HAP-1 (cell line): Measurements from ENCODE around the gene RAI1.
A peak's percentile ranks its signal among the peaks of the same experiment; 100 is the strongest.
"Not testable (repeated sequence)": the region's sequence is repeated elsewhere in the genome, so short reads cannot be mapped to it uniquely, and the experiment has no call there.

Source experiments
- DNase-seq, 2 experiments: peaks; one replicate each; pipeline ENCODE4 v3.0.0-alpha.2; 2016 to 2020; ENCODE audit warnings: low spot score in 2 of 2
- H3K27me3 ChIP-seq: fragments of 250-450 bp; sonication (Bioruptor Pico); 2 replicates; pipeline ENCODE4 v1.5.1; 2020; ENCODE audit warnings: low read depth, mild to moderate bottlenecking, moderate library complexity
- H3K36me3 ChIP-seq: fragments of 250-450 bp; sonication (Bioruptor Pico); replicated peaks from 2 replicates; pipeline ENCODE4 v1.5.1; 2020; ENCODE audit warnings: mild to moderate bottlenecking
- H3K4me1 ChIP-seq: fragments of 250-450 bp; sonication (Bioruptor Pico); 2 replicates; pipeline ENCODE4 v1.5.1; 2020; ENCODE audit warnings: mild to moderate bottlenecking
- H3K4me3 ChIP-seq: fragments of 250-450 bp; sonication (Bioruptor Pico); 2 replicates; pipeline ENCODE4 v1.5.1; 2020; ENCODE audit warnings: mild to moderate bottlenecking, moderate library complexity
- H3K9me3 ChIP-seq: fragments of 250-450 bp; sonication (Bioruptor Pico); 2 replicates; pipeline ENCODE4 v1.5.1; 2020; ENCODE audit warnings: mild to moderate bottlenecking, moderate library complexity
- in situ Hi-C: fragments of 300-500 bp; cut with MboI; formaldehyde crosslinking; loops from 3 replicates; pipeline ENCODE4 v1.14.3; 2020; ENCODE audit warnings: low sequenced_read_pairs, inconsistent platforms, mixed read lengths

RAI1 gene, protein sequence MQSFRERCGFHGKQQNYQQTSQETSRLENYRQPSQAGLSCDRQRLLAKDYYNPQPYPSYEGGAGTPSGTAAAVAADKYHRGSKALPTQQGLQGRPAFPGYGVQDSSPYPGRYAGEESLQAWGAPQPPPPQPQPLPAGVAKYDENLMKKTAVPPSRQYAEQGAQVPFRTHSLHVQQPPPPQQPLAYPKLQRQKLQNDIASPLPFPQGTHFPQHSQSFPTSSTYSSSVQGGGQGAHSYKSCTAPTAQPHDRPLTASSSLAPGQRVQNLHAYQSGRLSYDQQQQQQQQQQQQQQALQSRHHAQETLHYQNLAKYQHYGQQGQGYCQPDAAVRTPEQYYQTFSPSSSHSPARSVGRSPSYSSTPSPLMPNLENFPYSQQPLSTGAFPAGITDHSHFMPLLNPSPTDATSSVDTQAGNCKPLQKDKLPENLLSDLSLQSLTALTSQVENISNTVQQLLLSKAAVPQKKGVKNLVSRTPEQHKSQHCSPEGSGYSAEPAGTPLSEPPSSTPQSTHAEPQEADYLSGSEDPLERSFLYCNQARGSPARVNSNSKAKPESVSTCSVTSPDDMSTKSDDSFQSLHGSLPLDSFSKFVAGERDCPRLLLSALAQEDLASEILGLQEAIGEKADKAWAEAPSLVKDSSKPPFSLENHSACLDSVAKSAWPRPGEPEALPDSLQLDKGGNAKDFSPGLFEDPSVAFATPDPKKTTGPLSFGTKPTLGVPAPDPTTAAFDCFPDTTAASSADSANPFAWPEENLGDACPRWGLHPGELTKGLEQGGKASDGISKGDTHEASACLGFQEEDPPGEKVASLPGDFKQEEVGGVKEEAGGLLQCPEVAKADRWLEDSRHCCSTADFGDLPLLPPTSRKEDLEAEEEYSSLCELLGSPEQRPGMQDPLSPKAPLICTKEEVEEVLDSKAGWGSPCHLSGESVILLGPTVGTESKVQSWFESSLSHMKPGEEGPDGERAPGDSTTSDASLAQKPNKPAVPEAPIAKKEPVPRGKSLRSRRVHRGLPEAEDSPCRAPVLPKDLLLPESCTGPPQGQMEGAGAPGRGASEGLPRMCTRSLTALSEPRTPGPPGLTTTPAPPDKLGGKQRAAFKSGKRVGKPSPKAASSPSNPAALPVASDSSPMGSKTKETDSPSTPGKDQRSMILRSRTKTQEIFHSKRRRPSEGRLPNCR (N-terminal part only)

DNA sequence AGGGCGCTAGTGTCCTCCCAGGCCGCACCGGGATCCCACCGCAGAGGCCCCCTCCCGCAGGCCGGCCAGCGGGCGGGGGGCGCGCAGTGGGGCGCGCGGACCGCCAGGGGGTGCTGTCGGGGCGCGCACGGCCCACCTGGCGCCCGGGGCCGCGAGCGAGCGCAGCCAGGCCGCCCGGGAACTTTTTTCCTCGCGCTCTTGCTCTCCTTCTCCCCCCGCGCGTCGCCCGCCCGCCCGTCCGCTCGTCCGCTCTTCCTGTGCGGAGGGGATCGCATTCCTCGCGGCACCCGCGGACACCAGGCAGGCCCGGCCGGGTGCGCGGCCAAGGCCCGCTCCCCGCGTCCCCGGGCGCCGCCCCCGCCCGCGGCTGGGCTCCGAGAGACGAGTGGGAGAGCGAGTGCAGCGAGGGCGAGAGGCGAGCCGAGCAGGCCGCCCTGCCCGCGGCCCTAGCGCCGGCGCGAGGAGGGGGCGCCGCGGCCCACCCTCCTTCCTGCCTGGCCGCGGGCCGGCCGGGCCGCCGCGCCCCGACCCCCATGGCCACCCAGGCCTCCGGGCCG lies at the start of gene RAI1:
Gene RAI1 (plus strand): TSS at position 272 of the 557 bp plus-strand sequence. CDS start 111,491 bp downstream, outside the sequence.
- peaks cover 6% of the 10 kb centered on the region for H3K36me3 ChIP-seq
- peak within 1 kb of the TSS; percentile 83 for H3K4me3 ChIP-seq
- peaks cover 29% of the 10 kb centered on the region for H3K4me1 ChIP-seq
- H3K27me3 ChIP-seq: no peaks in the 10 kb centered on the region
- no peaks in the 10 kb centered on the region for H3K9me3 ChIP-seq
- in situ Hi-C loops: no loop called here
- DNase-seq: peak; percentile 69 to 84

- H3K4me3 ChIP-seq, DNase-seq, in situ Hi-C loops, H3K27me3 ChIP-seq, H3K9me3 ChIP-seq, H3K36me3 ChIP-seq, H3K4me1 ChIP-seq: not testable (repeated sequence)
These were observed 48.6 kb upstream of the RAI1 start for GRCh38 chr17:17632690-17633089.

DNA sequence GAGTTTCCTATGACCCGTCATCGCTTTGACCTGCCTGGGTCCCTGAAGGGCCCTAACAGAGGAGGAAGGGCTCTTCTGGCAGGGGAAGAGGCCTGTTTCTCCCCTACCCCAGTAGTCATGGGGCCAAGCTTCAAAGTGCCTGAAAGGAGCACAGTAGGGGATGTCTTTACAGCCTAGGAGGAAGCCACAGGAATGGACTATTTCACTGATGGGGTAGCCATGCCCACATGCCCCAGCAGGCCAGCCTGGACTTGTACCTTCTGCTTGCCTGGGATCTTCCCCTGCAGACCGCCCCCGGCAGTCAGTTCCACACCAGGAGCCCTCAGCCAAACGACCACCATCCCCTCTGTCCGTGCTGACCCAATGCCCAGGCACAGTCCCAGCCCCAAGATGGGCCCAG lies 47.9 kb upstream of the RAI1 start:
- in situ Hi-C loops: no loop called here

DNA sequence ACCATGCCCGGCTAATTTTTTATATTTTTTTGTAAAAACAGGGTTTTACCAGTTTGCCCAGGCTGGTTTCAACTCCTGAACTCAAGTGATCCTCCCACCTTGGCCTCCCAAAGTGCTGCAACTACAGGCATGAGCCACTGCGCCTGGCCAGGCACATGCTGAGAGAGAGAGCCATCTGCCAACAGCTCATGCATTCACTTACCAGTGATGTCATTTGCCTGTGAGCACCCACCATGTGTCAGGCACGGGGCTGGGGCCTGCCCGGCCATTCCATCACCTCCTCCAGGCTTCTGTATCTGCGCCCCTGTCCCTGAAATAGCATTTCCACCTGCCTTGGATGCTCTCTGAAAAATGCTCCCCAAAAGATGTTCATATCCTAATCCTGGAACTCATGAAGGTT lies 46.1 kb upstream of the RAI1 start:
- no peaks in the 10 kb centered on the region for H3K36me3 ChIP-seq
- no peak overlapping the region for H3K4me3 ChIP-seq
- no peak for DNase-seq
- H3K27me3 ChIP-seq: no peaks in the 10 kb centered on the region
- in situ Hi-C loops: no loop called here
- H3K9me3 ChIP-seq: no peaks in the 10 kb centered on the region
- peaks cover 6% of the 10 kb centered on the region for H3K4me1 ChIP-seq

More for the DNA sequence above, 47.9 kb upstream of the RAI1 start:
- Histone ChIP-seq H3K36me3 (no peaks in the 10 kb centered on the region), H3K4me1 (no peaks in the 10 kb centered on the region; the same call in 1 of the 2 replicates), H3K9me3 (no peaks in the 10 kb centered on the region), H3K27me3 (no peaks in the 10 kb centered on the region), H3K4me3 (no peak overlapping the region)
- DNase-seq: no peak

DNA sequence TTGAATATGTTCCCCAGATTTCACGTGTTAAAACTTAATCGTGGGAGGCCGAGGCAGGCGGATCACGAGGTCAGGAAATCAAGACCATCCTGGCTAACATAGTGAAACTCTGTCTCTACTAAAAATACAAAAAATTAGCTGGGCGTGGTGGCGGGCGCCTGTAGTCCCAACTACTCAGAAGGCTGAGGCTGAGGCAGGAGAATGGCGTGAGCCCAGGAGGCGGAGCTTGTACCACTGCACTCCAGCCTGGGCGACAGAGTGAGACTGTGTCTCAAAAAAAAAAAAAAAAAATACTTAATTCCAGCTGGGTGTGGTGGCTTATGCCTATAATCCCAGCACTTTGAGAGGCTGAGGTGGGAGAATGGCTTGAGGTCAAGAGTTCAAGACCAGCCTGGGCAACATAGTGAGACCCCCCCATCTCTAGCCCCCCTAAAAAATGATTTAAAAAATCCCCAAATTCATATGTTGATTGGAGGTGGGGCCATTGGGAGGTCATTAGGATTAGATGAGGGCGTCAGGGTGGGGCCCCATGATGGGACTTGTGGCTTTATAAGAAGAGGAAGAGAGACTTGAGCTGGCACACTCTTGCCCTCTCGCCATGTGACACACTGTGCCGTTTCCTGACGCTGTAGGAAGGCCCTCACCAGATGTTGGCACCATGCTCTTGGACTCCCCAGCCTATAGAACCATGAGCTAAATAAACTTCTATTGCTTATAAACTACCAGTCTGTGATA lies 45.6 kb upstream of the RAI1 start:
- H3K27me3 ChIP-seq, H3K4me3 ChIP-seq, DNase-seq, H3K9me3 ChIP-seq, H3K36me3 ChIP-seq, in situ Hi-C loops, H3K4me1 ChIP-seq: not testable (repeated sequence)

GRCh38 chr17:17636272-17636885 lies 44.9 kb upstream of the RAI1 start:
- Histone ChIP-seq H3K9me3 (no peaks in the 10 kb centered on the region), H3K4me3 (no peak overlapping the region), H3K4me1 (peaks cover 6% of the 10 kb centered on the region), H3K36me3 (no peaks in the 10 kb centered on the region), H3K27me3 (no peaks in the 10 kb centered on the region)
- in situ Hi-C loops: no loop called here
- DNase-seq: no peak

- Histone ChIP-seq H3K27me3 (no peaks in the 10 kb centered on the region), H3K4me3 (no peak overlapping the region), H3K9me3 (no peaks in the 10 kb centered on the region), H3K36me3 (no peaks in the 10 kb centered on the region), H3K4me1 (peaks cover 6% of the 10 kb centered on the region)
- peak; percentile 35 for DNase-seq
- in situ Hi-C loops: no loop called here
These were observed 42.8 kb upstream of the RAI1 start for GRCh38 chr17:17638467-17638866.

GRCh38 chr17:17639661-17640270 lies 41.5 kb upstream of the RAI1 start:
- in situ Hi-C loops: loop anchor here (5.0 kb wide), 2 partner anchors 142 to 282 kb away; partner anchors contain the start of gene RASD1
- not testable (repeated sequence) for H3K4me1 ChIP-seq, H3K4me3 ChIP-seq, H3K27me3 ChIP-seq, H3K9me3 ChIP-seq, DNase-seq, H3K36me3 ChIP-seq

- no peak overlapping the region for H3K4me3 ChIP-seq
- H3K36me3 ChIP-seq: no peaks in the 10 kb centered on the region
- no peaks in the 10 kb centered on the region for H3K27me3 ChIP-seq
- DNase-seq: peak; percentile 84 to 86
- in situ Hi-C loops: loop anchor here (5.0 kb wide), 2 partner anchors 145 to 285 kb away; partner anchors contain the start of gene RASD1
- peaks cover 6% of the 10 kb centered on the region for H3K4me1 ChIP-seq
- 0 out of 2 replicates have a peak, but pooled peaks cover 2% of the 10 kb centered on the region for H3K9me3 ChIP-seq
These were observed 39.4 kb upstream of the RAI1 start for GRCh38 chr17:17641621-17642409.

DNA sequence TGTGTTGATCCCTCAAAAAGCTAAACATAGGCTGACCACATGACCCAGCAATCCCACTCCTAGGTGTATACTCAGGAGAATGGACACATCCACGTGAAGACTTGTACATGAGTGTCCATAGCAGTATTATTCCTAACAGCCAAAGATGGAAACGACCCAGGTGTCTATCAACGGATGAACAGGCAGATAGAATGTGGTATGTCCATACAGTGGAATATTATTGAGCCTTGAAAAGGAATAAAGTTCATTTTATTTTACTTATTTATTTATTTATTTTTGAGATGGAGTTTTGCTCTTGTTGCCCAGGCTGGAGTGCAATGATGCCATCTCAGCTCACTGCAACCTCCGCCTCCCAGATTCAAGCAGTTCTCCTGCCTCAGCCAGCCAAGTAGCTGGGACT lies 36.1 kb upstream of the RAI1 start:
- H3K4me1 ChIP-seq, H3K27me3 ChIP-seq, in situ Hi-C loops, DNase-seq, H3K4me3 ChIP-seq, H3K9me3 ChIP-seq, H3K36me3 ChIP-seq: not testable (repeated sequence)

DNA sequence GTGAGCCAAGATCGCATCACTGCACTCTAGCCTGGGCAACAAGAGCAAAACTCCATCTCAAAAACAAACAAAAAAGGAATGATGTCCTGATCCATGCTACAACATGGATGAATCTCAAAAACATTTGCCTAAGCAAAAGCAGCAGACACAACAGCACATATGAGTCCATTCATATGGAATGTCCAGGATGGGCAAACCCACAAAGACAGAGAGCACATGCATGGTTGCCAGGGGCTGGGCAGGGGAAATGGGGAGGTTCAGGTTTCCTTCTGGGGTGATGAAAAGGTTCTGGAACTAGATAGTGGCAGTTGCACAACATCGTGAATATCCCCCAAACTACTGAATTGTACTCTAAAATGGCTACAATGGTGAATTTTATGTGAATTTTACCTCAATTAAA lies 35.3 kb upstream of the RAI1 start:
- Histone ChIP-seq H3K4me3 (no peak overlapping the region), H3K36me3 (no peaks in the 10 kb centered on the region), H3K4me1 (no peaks in the 10 kb centered on the region), H3K27me3 (no peaks in the 10 kb centered on the region; the same call in 1 of the 2 replicates), H3K9me3 (0 out of 2 replicates have a peak, but pooled peaks cover 2% of the 10 kb centered on the region)
- DNase-seq: no peak
- in situ Hi-C loops: no loop called here
